ENCODE measurements around the gene C2CD2.

The C2CD2 gene

DNA sequence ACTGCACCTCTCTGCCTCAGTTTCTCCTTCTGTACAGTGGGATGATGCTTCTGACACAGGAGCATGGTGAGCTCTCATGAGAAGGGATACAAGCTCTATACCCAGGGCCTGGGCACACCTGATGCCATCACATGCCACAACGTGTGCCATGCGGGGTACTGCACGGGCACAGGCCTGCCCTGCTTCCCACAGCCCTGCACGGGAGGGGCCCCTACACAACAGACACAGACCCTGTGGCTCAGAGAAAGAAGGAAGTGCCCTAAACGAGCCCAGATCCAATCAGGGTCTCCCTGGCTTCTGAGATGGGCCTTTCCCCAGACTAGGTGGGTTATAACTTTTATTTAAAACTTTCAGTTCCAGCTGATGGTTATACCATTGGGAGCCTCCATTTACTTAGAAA, 24.6 kb downstream of the C2CD2 start:
- DNase-seq, result no peak

- no peak for DNase-seq
Measured at GRCh38 chr21:41928621-41929220, 25.1 kb downstream of the C2CD2 start.

GRCh38 chr21:41927727-41928409, 25.9 kb downstream of the C2CD2 start:
- no peak for DNase-seq

DNA sequence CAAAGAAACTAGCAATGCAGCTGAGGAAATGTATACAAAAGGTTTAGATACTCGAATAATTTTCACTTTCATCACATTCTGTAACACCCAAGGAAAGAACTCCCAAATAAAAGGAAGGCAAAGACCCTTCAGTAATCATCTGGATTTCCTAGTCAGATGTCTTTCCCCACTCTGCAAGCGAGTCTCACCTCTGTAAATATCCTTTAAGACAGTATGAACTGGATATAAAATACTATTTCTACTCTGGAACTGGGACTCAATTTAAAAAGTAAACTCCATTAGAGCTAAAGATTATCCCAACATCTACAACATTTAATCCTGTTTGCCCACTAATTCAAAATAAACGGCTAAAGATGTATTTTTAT, 27.0 kb downstream of the C2CD2 start:
- no peak for DNase-seq

DNA sequence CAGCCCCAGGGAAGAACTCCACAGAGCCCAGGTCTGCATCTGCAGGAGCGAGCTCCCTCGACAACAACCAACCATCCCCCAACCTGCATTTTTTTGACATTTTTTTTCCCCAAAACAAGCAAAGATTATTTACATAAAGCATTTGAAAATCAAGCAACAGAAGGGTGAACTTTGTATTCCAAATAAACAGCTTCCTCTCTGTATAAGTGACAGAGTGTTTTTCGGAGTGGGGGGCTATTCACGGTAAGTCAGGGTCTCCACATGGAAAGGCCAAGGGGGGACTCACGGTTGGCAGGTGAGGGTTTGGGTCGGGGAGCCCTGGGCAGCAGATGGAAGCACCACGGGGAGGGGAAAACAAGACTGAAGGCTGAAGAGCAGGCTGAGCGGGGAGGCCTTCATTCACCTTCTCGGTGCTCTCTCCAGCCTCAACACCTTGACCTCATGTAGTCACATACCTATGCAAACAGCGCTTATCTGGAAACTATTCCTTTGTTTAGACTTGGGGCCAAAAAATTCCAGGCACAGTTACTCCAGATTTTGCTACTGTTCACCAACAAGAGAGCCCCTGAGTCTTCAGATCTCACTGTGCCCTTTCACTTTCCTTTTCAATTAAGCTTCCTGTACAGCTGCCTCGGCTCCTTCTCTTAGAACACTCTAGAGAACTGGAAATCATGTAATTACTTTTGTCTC, 27.6 kb downstream of the C2CD2 start:
- peak; percentile 65 for DNase-seq

GRCh38 chr21:41925767-41926116, 28.1 kb downstream of the C2CD2 start:
- no peak for DNase-seq

DNA sequence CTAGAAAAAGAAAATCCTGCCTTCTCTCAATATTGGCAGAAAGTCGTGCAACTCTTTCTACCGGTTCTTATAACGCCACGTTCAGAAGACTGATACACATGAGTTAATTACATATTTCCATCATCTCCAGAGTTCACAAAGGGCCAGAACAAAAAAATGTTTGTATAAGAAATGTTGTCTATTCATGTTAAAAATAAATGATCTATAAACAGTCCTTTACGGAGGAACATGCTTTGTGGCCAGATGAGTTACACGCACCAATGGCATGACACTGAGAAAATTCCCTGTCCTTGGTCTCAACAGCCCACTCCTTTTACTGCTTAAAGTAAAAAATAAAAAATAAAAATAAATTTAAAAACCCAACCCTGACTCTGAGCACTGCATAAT, 29.5 kb downstream of the C2CD2 start:
- no peak for DNase-seq

DNA sequence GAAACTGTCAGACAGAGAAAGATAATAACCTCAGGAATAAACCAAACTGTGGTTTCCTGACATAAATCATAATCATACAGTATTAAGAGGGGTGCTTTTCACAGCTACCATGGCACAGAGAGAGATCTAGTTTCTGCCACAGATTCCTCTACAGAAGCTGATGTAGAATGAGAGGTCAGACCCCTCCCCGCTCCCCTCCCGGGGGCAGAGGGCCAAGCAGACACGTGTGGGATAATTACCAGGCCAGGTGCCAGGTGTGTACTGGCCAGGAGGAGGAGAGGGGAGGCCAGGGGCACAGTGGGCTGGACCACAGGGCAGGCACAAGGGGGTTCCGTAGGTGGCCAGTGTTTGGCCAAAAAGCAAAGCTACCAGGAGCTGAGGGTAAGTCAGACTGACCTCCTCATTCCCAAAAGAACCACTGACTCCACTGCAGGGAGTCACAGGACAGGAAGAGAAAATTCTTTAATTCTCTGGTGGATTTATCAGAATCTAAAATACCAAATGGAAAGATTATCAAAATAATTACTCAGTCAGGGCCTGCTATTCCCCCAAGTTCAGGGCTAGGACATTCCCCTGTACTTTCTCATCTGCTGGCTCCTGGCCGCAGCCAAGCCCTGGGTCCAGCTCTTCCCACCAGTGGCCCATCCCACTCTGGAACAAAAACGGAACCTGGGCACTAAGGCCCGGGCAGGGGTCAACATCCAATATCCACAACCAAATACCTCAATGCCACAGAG, 30.0 kb downstream of the C2CD2 start:
- no peak for DNase-seq

GRCh38 chr21:41923186-41923585, 30.6 kb downstream of the C2CD2 start:
- no peak for DNase-seq

GRCh38 chr21:41921021-41921420, 32.8 kb downstream of the C2CD2 start:
- no peak for DNase-seq

- DNase-seq, result peak; percentile 54
Measured at GRCh38 chr21:41920476-41920875, 33.3 kb downstream of the C2CD2 start.

GRCh38 chr21:41919666-41920398, 34.0 kb downstream of the C2CD2 start:
- DNase-seq, result no peak

DNA sequence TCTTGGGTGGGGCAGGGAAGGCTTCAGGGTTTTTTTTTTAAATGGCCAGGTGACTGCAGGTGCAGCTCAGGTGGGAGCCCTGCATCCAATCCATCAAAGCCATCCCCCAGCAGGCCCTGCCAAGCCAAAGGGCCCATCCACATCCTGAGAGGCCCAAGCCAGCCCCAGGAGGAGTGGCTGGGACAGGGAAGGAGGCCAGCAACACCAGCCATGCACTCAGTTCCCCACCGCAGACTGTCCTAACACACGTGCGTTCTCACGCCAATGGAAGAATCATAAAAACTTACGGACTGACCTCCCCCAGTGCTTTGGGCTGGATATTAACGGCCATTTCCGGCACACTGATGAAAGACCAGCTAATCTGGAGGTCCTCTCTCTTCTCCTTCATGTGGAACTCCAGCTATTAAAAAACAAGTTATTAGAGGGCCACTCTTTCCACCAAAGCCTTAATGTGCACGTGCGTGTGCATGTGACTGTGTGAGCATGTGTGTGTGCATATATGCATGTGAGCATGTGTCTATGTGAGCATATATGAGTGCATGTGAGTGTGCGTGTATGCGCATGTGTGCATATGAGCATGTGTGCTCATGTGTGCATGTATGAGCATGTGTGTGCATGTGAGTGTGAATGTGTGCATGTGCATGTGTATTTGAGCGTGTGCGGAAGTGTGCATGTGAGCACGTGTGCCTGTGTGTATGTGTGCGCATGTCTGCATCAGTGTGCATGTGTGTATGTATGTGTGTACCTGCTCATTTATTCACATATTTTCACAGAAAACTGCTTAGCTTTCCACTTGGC, 35.1 kb downstream of the C2CD2 start:
- no peak for DNase-seq

DNA sequence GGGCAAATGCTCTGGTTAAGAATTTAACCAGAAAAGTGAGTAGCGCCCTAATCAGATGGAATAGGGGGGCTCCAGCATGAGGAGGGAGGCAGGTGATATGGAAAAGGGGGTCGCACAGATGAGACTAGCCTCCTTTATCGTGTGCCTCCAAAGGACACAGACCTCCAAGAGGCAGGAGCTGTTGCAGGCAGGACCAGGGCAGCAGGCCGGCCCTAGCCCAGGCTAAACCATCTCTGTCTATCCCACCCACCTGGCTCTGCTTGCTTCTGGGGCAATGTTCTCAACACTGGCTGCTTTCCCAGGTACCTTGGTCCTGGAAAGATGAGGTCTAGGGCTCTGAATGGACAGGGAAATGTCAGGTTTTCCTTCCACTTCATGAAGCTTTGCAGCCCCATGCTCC, 36.3 kb downstream of the C2CD2 start:
- DNase-seq, result no peak

DNA sequence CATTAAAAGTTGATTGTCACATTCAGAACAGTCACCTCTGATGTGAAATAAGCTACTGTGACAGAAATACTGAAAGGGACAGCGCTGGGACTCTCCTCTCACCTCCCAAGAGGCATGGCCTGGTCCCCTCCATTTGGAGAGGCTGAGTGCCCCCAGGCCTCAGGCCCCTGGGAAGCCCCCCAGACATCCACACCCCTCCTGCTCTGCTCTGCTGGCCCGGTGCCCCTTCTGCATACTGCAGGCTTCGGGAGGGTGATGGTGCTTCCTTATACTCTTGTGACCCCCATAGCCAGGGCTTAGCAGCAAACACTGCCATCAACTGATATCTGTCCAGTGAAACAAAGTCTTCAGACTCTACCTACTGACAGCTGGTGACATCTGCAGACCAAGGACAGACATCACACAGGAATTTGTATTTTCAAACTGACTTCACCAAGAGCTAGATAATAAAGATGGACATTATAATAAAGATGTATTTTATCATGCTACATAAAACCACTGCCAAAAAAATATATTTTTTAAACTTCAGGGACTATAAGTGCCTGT, 36.9 kb downstream of the C2CD2 start:
- DNase-seq, result no peak

DNA sequence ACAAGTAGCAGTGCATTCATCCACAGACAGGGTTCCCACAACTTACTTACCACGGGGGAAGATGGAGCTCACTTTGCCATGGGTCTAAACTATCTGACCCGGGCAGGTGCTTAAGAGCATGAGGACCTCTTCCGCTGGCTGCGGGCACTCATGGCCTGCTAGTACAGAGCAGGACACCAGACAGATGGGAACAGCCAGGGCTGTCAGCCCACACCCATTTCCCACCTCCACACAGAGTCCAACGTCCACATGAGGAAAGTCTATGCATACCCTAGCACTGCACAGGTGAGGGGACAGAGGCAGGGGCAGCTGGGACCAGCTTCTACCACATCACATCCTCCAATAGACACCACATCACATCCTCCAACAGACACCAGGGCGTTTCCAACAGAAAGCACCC, 38.9 kb downstream of the C2CD2 start:
- no peak for DNase-seq

DNA sequence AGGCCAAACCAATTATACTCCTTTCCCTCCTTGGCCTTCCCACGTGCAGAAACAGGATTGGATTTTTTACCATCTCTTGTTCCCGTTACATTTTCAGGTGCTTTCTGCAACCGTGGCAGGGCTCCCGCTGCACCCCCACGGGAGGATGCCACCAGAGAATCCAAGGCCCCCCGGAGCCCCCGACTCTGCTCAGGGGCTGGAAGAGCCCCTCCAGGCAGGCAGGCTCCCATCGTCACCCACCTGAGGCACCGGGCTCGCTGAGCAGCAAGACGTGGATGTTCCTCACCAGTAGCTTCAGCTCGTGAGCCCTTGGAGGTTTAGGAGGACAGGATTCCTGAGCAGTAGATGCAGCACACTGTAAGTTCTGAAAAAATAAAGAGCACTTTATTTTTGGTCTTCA, 39.5 kb downstream of the C2CD2 start:
- DNase-seq, result no peak

DNA sequence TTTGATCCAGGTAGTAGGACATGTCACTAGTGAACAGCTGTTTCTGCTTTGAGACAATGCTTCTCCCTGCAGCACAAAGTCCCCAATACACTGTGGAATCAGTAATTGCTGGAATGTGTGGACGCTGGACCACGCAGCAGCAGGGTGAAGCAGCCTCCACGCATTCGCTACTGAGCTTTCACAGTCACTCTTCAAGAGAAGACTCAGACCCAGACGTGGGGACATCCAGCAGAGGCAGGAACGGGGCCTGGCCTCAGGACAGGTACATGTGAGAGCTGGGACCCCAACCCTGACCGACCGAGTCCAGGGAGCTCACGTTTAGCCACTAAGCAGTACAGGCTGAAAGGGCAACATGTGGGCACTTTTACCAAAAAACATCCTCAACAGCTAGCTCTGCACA, 40.6 kb downstream of the C2CD2 start:
- no peak for DNase-seq

DNA sequence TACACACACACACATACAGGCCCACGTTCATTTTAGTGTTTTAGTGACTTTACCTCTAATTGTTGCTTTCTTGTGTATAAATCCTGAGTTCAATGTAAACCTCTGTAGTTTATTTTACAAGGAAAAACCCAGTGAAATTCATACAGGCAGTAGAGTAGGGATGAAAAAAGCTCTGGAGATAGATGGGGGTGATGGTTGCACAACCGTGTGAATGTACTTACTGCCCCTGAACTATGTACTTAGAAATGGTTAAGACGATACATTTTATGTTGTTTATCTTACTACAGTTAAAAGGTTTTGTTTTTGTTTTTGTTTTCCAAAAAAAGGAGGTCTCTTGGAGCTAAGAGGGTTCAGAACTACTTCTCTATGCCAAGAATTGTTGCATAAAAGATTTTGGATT, 45.0 kb downstream of the C2CD2 start:
- DNase-seq, result no peak

- no peak for DNase-seq
Measured at GRCh38 chr21:41907496-41908258, 46.1 kb downstream of the C2CD2 start.

DNA sequence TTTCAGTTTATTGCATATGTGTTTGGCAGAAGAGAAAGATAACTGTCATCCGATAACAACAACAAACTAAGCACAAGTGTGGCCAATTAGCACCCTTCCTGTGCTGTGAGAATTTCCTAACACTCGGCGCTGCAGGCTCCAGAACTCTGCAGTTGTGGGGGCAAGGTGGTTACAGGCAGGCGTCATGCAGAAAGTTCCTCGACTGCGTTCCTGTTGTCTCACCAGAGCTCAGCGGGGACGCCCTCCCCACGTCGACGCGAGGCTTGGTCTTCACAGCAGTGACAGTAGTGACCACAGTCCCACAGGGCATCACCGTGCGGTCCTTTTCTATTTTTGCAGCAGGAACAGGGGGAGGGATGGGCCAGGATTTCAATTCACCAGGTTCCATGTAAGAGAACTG, 47.0 kb downstream of the C2CD2 start:
- DNase-seq, result no peak

Measured in NCI-H2227 treated with DMSO at 0.1 percent for 48 hours (cell line).